Muscle of arm (tissue), 12 donors: ENCODE results near the gene MVD. TPM values are rescaled to one million over a fixed set of nuclear protein-coding genes. Genes with fewer than 3 reads are reported as not detected.
"Not testable (repeated sequence)": the region's sequence is repeated elsewhere in the genome, so short reads cannot be mapped to it uniquely, and the experiment has no call there.

Experiments used
- DNase-seq: peaks from one replicate; pipeline ENCODE4 v3.0.0-alpha.2; 2013
- polyA plus RNA-seq, 12 donors: library from polyadenylated mRNA; unstranded; fragments of 120-200 nt; gene quantifications; one replicate each; pipeline ENCODE4 v1.2.1, GENCODE V29; 2013; ENCODE audit not compliant: insufficient read length in 12 of 12

Gene MVD
- polyA plus RNA-seq, 12 donors = 18.2 to 35.2 (median 24.3) TPM; not detected in 1

DNA sequence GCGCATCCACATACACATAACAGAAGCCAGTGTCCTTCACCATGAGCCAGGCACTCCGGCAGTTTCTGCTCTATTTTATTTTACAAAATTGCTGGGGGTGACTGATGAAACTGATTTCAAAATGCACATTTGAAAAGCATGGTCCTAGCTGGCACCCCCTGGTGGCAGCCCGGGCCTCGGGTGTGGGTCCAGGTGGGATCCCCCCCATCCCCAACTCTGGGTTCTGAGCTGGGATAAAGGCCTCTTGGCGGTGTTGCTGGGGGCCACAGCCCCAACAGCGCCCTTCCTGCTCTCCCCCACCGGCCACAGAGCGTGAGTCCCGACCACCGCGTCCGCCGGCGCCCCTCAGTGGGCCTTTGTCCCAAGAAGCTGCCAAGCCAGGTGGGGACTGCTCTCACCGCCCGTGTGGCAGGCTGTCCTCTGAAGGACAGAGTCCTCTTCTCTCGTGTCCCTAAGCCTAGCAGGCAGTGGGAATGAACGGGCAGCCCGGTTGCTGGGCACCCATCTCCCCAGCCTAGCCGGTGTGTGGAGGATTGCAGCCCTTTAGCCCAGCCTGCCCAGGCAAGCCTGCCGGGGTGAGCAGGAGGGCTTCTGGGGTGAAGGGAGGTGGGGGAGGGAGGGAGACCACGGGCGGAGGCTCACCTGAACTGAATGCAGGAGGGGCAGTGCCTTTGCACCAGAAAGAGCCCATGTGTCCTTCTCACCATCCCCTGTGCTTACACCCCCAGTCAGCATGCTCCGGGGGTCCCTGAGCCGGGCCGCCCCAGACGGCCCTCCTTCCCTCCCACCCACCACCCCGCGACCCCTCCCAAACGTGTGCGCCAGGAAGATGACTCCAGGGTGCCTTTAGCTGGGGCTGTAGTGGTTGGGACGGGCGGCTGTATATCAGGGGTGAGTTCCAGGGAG is 22.5 kb upstream of the MVD start:
- DNase-seq = no peak

DNA sequence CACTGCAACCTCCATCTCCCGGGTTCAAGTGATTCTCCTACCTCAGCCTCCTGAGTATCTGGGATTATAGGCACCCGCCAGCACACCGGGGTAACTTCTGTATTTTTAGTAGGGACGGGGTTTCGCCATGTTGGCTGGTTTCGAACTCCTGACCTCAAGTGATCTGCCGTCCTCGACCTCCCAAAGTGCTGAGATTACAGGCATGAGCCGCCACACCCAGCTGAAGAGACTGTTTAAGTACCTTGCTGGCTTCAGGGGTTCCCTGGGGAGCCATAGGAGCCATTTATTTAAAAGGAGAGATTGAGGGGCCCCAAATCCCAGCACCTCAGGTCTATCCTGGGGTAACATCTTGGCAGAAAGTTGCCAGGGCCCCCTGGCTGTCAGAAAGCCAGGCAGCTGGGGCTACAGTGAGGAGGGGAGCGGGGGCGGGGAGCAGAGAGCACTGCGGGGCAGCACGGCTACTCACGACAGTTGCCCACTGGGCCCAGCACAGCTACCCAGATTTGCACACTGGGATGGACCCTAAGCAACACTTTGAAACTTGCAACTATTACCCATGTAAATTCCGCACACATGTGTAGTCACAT is 21.8 kb upstream of the MVD start:
- DNase-seq = no peak

DNA sequence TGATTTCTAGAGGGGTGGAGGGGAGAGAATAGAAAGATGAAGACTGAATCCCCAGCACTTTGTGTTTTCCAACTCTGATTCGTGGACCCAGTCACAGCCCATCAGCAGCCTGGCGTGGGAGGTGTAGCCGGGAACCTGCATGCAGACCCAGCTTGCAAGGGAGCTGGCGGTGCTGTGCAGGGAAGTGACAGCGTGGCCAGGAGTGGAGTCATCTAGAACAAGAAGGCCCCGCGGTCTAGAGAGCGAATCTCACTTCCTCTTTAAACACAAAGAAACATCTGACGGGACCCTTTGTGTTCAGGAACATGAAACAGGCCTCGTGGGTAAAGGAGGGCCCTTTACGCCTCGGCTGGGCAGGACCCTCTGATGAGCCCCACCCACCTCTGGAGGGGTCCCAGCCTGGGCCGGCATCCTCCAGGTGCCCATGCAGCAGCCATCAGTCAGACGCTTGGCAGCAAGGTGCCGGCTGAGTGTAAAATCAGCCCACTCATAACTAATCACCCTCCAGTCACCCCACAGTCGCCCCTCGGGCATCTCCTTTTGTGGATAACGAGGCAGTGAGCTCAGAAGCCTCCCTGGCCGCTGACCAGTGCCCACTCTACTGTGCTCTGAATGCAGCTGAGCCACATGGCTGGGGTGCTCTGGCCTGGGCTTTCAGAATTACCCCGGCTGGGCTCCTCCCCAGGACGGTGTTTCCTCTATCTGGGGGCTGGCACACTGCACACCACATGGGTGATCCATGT is 19.0 kb upstream of the MVD start:
- no peak for DNase-seq

DNA sequence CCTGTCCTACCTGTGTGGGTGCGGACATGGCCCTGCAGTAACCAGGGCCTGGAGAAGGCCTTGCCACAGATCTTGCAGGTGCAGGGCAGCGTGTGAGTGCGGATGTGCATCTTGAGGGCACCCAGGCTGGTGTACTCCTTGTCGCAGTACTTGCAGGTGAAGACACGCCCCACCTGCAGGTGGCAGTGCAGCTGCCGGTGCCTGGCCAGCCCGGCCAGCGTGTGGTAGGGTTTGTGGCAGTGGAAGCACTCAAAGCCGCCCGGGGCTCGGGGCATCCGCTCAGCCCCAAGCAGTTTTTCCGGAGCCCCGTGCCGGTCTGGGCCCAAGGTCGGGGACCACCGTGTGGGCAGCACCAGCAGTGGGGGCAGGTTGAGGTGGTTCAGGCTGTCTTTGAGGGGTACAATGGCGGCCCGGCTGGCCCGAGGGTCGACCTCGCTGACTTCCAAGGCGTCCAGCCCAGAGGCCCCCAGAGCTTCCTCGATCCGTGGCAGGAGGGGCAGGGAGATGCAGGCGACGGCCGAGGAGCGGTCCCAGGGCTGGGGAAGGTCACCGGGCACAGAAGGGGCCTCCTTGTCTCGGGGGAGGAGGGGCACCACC is 18.3 kb upstream of the MVD start:
- no peak for DNase-seq

DNA sequence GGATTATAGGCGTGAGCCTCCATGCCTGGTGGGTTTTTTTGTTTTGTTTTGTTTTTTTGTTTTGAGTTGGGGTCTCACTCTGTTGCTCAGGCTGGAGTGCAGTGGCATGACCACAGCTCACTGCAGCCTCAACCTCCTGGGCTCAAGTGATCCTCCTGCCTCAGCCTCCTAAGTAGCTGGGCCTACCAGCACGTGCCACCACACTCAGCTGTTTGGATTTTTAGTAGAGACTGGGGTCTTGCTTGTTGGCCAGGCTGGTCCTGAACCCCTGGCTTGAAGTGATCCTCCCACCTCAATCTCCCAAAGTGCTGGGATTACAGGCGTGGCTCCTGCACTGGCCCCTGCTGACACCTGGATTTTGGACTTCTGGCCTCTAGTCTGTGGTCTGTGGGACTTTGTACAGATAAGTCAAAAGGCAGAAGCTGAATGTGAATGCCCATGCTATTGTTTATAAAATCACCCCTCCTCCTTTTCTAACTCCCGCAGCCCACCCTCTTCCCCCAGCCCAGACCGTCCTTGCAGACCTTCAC is 17.7 kb upstream of the MVD start:
- no peak for DNase-seq

DNA sequence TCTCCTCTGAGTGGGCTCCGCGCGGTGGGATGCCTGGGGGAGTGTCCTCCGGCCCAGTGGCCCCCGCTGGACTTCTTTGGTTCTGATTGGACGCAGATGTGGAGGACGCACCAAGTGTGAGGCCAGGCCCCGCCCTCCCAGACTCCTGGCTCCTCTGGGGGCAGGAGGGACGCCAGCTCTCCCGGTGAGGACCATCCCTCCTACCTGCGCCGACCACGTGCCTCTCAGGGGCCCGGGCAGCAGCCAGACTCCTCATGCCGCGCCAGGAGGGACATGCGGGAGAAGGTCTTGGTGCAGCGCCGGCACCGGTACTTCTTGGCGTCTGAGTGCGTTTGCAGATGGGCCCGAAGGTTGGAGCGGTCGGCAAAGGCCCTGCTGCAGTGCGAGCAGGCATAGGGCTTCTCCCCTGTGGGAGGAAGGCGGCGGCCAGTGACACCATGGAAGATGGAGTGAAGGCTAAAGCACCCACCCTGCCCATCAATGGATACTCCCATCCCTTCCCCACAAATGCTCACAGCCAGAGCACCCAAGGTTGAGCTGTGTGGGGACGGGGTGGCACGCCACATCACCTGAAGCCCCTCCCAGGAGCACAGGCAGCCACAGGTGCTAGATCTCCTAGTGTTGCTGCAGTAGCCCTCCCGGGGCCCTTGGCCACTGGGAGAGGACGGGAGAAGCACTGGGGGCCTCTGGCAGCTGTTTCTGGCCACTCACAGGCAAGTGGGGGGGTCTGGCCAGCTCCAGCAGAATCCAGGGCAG is 15.5 kb upstream of the MVD start:
- DNase-seq = no peak

DNA sequence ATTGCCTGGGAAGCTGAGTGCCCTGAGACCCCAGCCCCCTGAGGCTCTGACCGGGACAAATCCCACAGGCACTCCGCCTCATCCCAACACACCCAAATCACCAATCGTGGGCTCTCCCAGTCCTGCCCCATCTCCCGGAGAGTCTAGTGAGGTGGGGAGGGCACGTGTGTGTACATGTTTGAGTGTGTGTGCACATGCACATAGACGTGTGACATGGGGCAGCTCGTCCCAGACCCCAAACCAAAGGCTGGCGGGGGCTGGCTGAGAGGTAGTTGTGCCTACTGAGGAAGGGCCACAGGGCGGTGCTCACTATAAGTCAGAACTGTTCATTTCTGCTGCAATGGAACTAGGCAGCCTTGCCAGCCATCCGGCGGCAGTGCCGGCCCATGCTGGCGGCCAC is 14.8 kb upstream of the MVD start:
- no peak for DNase-seq

DNA sequence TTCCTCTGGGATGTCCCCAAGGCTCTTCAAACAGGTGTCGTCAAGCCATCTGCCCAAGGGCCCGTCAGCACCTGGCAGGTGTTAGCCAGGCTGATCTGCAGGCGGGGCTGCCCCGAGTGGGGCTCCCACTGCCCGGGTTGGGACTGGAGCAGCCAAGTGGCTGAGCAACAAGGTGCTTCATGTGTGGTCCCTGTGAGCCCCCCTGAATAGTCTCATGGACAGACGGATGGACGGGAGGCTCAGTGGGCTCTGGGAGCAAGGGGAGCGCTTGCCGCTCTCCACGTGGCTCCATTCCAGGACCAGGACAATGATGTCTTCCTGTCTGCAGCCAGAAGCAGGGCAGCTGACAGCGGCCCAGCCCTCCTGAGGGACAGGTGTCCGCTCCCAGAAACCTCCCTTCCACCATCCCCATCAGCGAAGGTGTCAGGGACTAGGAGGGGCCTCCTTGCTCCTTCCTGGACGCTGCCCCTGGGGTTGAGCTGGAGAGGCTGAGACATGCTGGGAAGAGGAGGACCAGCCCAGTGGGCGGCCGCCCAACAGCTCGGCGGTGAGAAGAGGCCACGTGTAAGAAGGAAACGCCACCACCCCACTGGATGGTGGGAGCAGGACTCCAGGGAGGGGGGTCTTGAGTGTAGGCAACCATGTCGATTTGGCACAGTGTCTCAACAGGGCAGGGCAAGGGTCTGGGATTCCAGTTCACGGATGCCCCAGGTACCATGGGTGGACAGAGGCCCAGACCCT is 13.8 kb upstream of the MVD start:
- no peak for DNase-seq

DNA sequence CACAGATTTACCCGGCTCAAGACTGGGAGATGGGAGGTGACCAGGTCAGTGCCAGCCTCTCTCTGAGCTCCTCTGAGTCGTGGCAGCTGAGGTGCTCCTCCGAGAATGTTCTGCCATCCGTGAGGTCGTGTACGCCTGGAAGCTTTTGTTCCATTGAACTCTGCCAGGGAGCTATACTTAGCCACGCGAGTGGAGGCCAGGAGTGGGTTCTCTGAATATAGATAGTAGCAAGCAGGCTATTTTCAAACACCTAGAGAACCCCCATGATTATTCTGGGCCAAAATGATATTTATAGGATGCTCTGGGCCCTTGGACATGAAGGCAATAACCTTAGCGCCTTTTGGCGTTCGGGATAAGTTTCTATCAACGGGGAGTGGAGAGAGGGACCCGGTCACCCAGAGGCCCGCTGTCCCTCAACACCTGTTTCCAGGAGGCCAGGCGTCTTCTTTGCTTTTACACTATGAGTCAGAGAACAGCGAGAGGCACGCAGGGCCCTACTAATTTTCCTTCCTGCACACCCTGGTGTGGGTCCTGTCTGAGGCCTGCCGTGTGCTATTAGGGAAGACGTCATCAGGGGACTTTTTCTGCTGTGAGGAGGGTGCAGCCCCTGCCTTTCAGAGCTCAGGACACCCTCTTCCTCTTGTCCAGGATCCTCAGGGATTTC is 11.0 kb upstream of the MVD start:
- no peak for DNase-seq

DNA sequence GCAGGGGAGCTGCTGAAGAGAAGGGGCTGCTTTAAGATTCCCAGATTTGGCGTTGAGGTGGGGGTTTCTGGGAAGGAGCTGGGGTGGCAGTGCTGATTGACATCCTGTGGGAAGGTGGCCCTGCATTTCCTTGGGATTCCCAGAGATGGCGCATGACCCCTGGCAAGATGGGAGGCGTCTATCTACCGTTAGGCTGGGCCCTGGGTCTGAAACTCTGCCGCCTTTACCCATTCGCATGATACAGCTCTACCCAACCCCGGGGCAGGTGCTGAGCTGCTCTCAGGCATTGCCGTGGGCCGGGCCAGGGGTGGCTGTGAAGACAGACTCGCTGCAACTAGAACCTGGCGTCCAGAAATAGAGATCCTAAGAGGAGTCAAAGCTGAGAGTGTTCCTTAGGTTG is 9.9 kb upstream of the MVD start:
- DNase-seq = no peak

DNA sequence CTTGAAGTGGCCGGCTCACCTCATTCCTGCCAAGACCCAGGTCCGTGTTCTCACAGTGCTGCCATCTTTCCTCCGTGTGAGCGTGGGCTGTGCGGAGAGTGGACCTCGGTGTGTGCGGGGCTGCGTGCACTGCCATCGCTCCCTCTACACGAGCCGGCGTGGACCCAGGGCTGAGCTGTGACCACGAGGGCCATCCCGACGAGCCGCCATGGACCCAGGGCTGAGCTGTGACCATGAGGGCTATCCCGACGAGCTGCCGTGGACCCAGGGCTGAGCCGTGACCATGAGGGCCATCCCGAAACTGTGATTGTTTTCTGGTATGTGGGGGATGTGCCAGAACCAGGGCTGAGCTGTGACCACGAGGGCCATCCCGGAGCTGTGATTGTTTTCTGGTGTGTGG is 8.9 kb upstream of the MVD start:
- DNase-seq = no peak

DNA sequence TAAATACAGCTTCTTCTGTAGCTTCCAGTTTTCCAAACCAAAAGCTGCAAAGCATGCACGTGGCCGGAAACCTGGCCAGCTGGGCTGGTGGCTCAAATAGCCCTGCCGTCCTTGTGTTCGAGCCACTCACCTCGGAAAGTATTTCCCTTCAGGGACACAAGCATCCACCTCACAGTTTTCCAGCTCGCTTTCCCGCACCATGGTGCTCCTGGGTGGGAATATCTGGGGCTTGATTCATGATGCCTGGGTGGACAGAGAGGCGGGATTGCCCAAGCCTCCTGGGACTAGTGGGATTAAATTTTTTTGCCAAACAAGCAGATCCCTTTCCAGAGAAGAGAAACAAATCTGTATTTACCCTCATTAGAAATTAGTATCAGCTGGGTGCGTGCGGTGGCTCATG is 7.1 kb upstream of the MVD start:
- DNase-seq = no peak

DNA sequence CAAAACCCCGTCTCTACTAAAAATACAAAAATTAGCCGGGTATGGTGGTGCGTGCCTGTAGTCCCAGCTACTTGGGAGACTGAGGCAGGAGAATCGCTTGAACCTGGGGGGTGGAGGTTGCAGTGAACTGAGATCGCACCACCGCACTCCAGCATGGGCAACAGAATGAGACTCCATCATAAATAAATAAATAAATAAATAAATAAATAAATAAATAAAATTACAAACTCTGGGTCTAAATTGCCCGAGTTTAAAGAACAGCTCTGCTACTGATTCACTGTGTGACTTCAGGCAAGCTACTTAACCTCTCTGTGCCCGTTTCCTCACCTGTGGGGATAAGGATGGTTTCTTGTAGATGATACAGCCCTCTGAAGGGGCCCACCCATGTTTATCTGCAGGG is 6.6 kb upstream of the MVD start:
- not testable (repeated sequence) for DNase-seq

DNA sequence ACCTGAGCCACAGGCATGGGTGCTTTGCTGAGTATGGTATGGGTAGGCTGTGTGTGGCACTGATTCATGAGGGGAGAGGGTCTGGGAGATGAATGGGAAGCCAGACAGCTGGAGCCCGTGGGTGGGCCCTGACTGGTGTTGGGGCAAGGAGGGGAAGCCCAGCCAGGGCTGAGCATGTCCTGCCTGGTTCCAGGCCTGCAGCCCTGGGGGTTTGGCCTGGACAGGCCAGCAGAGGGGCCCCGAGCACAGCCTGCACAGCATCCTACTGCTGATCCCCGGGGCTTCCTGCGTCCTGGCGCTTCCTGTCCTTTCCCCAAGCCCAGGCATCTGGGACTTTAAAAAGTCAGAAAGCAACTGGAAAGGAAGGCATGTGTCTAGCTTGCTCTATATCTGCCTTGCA is 4.6 kb upstream of the MVD start:
- no peak for DNase-seq

DNA sequence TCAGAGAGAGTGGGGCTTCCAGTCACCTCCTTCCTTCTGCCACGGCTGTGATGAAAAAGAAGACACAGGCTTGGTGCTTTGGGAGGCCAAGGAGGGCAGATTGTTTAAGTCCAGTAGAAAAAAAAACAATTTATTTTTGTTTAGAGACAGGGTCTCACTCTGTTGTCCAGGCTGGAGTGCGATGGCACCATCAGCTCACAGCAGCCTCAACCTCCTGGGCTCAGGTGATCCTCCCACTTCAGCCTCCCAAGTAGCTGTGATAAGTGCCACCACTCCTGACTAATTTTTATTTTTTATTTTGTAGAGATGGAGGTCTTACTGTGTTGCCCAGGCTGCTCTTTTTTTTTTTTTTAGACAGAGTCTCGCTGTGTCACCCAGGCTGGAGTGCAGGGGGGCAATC is 2.7 kb upstream of the MVD start:
- no peak for DNase-seq

DNA sequence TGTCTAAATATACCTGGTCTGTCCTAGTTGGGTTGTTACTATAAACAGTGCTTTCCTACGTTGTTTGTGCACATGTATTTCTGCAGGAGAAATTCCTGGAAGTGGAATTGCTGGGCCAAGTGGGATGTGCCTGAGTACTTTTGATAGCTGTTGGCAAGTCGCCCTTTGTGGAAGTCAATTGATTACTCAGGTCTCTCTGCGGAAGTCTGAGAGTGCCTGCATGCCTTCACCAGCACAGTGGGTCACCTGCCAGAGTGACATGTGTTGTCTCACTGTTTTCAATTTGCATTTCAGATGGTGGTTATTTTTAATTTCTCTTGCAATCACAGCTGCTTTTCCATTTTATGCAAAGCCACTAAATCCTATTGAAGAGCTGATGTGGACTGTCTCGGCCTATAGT is 2.3 kb upstream of the MVD start:
- no peak for DNase-seq

DNA sequence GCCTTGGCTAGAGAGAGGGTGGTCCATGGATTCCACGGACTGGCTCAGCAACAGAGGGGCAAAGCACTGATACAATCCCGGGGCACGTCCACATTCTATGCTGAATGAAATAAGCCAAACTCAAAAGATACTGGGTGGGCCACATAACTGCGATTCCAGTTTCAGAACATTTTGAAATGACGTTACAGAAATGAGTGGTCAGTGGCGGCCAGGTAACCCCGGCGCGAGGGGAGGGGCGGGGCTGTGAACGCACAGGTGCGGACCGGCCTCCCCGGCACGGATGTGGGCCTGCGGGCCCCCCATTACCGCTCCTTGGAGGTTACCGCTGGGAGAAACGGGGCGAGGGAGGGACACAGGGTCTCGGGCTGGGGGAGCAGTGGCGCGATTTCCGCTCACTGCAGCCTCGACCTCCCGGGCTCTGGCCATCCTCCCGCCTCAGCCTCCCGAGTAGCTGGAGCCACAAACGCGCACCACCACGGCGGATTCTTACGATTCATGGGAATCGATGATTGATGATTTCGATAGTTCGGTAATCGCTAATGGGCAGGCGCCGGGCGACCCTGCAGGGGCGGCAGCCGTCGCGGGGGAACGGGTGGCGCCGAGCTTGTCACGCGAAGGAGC is 559 bp downstream of the MVD start:
- no peak for DNase-seq

DNA sequence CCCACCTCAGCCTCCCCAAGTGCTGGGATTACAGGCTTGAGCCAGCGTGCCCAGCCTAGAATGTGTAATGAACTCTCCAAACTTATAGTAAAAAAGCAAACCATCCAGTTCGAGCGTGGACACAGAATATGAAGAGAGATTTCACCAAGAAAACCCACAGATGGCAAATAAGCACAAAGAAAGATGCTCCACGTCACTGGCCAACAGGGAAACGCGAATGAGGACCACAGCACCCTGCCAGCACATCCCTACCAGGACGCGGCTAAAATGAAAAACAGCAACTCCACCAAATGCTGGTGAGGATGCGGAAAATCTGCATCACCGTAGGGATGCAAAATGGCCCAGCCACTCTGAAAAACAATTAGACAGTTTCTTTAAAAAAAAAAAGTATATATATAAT is 1.4 kb downstream of the MVD start:
- DNase-seq = no peak

DNA sequence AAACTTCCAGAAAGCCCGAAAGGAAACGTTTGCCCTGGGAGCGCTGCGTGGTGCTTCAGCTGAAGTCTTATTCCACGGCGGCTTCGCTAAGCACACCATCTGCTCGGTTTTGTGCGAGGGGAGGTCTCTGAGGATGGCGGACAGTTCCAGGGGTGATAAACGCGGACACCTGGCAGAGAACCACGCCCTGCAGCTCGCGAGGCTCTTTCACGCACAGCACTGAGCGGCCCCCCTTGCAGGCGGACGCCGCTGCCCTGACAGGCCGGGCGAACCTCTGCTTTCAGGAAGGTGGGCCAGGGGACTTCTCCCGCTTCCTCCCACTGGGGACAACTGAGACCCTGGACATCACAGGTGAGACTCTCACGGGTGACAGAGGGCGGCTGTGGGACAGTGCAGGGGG is 3.7 kb downstream of the MVD start:
- no peak for DNase-seq

DNA sequence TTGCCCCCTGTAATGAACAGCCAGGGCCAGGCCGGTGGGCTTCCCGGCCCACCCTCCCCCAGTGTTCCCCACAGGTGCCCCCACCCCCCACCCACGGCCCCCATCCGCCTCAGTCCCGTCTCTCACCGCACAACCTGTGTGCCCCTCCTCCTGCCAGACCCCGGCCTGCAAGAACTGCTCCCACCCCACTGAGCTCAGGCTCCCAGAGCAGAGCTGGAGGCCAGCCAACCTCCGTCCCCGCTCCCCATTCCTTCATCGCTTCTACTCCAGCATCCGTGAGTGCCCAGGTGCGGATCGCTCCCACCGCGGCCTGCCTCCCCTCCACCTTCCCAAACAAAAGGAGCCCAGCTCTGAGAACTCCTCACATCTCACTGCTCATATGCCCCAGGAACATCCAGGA is 4.2 kb downstream of the MVD start:
- DNase-seq = no peak
